Activated naive CD4-positive, alpha-beta T cell treated with anti-CD3 and anti-CD28 coated beads, Interleukin-2, amount 10 ng/mL, durations not matched to agents 7 days and 5 days (primary cell): ENCODE measurements around the gene HSD17B12.

Source experiments
- CTCF ChIA-PET: fragments of 350-600 bp; sonication (Branson Sonifier 250); formaldehyde crosslinking; loops from one replicate; lab custom pipeline; 2021; ENCODE audit warnings: antibody characterized with exemption; lab: Charles Lee
- DNase-seq: peaks from one replicate; pipeline ENCODE4 v3.0.0-alpha.2; 2020
- H3K27ac Mint-ChIP-seq: one replicate; pipeline ENCODE4 v1.8.0; 2021; ENCODE audit warnings: mild to moderate bottlenecking, moderate library complexity, mixed read lengths
- H3K27me3 Mint-ChIP-seq: one replicate; pipeline ENCODE4 v1.8.0; 2021; ENCODE audit warnings: mild to moderate bottlenecking, mixed read lengths
- H3K36me3 Mint-ChIP-seq: one replicate; pipeline ENCODE4 v1.8.0; 2021; ENCODE audit warnings: mixed read lengths
- H3K4me1 Mint-ChIP-seq: one replicate; pipeline ENCODE4 v1.8.0; 2021; ENCODE audit warnings: mixed read lengths
- H3K4me3 Mint-ChIP-seq: one replicate; pipeline ENCODE4 v1.8.0; 2021; ENCODE audit warnings: mild to moderate bottlenecking, moderate library complexity, mixed read lengths
- H3K9me3 Mint-ChIP-seq: one replicate; pipeline ENCODE4 v1.8.0; 2021; ENCODE audit warnings: mixed read lengths

Gene HSD17B12

DNA sequence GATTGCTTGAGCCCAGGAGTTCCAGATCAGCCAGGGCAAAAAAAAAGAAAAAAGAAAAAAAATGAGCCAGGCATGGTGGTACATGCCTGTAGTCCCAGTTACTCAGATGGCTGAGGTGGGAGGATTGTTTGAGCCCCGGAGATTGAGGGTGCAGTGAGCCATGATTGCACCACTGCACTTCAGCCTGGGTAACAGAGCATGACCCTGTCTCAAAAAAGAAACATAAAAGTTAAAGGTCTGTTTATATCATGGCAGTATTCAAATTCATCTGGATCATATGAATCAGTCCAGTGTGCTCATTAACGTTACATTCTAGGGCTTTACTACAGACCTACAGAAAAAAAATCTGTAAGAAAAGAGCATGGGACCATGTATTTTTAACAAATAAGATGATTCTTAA, 13.9 kb downstream of the HSD17B12 start:
- no peaks in the 10 kb centered on the region for H3K9me3 Mint-ChIP-seq
- no peaks in the 10 kb centered on the region for H3K27me3 Mint-ChIP-seq
- peaks cover 4% of the 10 kb centered on the region for H3K4me1 Mint-ChIP-seq
- H3K36me3 Mint-ChIP-seq, result peaks cover 13% of the 10 kb centered on the region
- DNase-seq, result no peak
- H3K27ac Mint-ChIP-seq, result no peak overlapping the region
- H3K4me3 Mint-ChIP-seq, result no peak overlapping the region
- CTCF ChIA-PET, result no interaction called here

DNA sequence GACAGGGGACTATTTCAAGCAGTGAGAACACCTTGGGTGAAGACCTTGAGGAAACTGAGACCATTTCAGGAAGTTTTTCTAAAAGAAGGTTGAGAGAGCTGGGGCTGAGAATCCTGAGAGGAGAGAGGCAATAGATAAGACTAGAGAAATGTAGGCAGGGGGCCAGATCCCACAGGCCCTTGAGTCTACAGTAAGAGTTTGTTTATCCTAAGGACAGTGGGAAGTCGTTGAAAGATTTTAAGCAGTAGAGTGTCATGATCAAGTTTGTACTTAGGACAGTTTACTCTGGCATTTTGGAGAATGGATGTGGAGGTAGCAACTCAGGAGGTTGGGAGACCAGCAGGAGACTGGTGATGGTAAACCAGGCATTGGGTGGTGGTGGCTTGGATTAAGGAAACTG, 17.1 kb downstream of the HSD17B12 start:
- peaks cover 10% of the 10 kb centered on the region for H3K36me3 Mint-ChIP-seq
- peaks cover 3% of the 10 kb centered on the region for H3K9me3 Mint-ChIP-seq
- DNase-seq, result no peak
- H3K27ac Mint-ChIP-seq, result no peak overlapping the region
- no peaks in the 10 kb centered on the region for H3K4me1 Mint-ChIP-seq
- H3K4me3 Mint-ChIP-seq, result no peak overlapping the region
- no peaks in the 10 kb centered on the region for H3K27me3 Mint-ChIP-seq
- CTCF ChIA-PET, result no interaction called here

DNA sequence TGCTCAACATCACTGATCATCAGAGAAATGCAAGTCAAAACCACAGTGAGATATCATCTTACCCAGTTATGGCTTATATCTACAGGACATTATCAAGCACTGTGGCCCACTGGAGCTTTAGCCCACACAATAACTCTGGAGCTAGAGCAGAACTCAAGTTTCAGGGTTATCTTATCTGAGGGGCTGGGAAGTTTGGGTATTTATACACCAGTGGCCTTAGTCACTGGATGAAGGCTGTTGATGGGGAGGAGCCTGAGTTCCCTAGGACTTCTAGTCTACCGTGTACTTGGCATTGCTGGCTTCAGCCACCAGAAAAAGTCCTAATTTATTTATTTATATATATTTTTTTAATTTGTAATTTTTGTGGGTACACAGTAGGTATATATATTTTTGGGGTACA, 19.3 kb downstream of the HSD17B12 start:
- Mint-ChIP-seq H3K4me1 (no peaks in the 10 kb centered on the region), H3K27ac (no peak overlapping the region), H3K27me3 (no peaks in the 10 kb centered on the region), H3K9me3 (peaks cover 6% of the 10 kb centered on the region), H3K36me3 (peaks cover 15% of the 10 kb centered on the region), H3K4me3 (no peak overlapping the region)
- CTCF ChIA-PET, result interaction anchor here (1.0 to 1.5 kb wide), 2 partner anchors 9 to 14 kb away, joined by 3 read pairs; no protein-coding TSS in a partner anchor
- DNase-seq, result no peak

DNA sequence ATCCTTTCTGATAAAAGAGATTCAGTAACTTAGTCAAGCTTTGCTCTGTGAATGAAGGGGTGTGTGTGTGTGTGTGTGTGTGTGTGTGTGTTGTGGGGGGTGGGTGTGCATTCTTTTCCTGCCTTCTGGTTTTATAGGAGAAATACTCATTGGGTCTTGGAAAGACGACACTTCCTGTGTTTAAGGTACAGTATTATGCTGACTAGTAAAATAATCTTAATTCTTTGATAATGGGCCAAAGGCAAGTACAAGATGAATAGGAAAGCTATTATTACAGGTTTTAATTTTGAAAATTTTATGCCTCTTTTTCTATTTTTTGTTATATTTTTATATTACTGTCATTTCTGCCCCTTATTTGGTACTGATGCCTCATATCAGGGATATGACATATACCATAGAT, 26.1 kb downstream of the HSD17B12 start:
- CTCF ChIA-PET, result no interaction called here
- DNase-seq, result no peak
- no peak overlapping the region for H3K27ac Mint-ChIP-seq
- no peaks in the 10 kb centered on the region for H3K4me1 Mint-ChIP-seq
- no peaks in the 10 kb centered on the region for H3K27me3 Mint-ChIP-seq
- H3K4me3 Mint-ChIP-seq, result no peak overlapping the region
- peaks cover 3% of the 10 kb centered on the region for H3K9me3 Mint-ChIP-seq
- H3K36me3 Mint-ChIP-seq, result peaks cover 11% of the 10 kb centered on the region

DNA sequence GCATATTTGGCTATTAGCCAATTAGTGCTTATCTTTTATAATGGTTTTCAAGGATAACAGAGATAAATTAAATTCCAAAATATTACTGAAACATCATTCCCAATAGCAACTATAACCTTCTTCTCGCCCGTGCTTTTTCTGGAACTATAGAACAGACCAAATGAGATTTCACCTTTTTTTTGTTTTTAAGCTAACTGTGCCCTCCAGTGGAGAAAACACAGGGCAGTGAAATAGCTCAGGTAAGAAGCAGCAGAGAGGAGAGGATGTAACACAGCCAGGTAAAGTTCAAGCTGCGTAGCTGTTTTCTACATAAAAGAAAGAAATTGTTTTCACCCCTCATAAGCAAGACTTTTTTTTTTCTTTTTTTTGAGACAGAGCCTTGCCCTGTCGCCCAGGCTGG, 28.2 kb downstream of the HSD17B12 start:
- Mint-ChIP-seq H3K4me3 (no peak overlapping the region), H3K4me1 (peaks cover 2% of the 10 kb centered on the region), H3K9me3 (peaks cover 2% of the 10 kb centered on the region), H3K36me3 (peaks cover 14% of the 10 kb centered on the region), H3K27ac (no peak overlapping the region), H3K27me3 (no peaks in the 10 kb centered on the region)
- CTCF ChIA-PET, result interaction anchor here (1.1 to 1.4 kb wide), 2 partner anchors 9 to 136 kb away, joined by 3 to 4 read pairs; no protein-coding TSS in a partner anchor
- DNase-seq, result no peak

DNA sequence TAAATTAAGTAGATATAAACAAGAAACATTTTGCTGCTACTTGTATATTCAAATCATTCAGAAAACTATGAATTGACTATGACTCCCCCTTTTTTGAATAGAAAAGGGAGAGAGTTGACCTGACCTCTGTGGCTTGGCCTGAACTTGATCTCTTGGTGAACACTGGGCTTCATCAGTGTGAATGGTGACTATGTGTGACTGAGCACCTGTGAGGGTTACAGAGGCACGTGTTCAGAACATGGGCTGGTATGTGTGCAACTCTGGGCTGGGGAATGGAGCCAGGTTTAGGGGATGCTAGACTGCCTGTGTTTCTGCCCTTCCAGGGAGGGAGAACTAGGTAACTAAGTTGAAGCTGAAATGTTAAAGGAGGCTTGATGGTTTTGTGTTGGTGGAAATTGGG, 29.2 kb downstream of the HSD17B12 start:
- CTCF ChIA-PET, result no interaction called here
- H3K4me1 Mint-ChIP-seq, result peaks cover 2% of the 10 kb centered on the region
- H3K9me3 Mint-ChIP-seq, result peaks cover 2% of the 10 kb centered on the region
- no peak overlapping the region for H3K27ac Mint-ChIP-seq
- no peak overlapping the region for H3K4me3 Mint-ChIP-seq
- no peaks in the 10 kb centered on the region for H3K27me3 Mint-ChIP-seq
- no peak for DNase-seq
- H3K36me3 Mint-ChIP-seq, result peaks cover 11% of the 10 kb centered on the region

DNA sequence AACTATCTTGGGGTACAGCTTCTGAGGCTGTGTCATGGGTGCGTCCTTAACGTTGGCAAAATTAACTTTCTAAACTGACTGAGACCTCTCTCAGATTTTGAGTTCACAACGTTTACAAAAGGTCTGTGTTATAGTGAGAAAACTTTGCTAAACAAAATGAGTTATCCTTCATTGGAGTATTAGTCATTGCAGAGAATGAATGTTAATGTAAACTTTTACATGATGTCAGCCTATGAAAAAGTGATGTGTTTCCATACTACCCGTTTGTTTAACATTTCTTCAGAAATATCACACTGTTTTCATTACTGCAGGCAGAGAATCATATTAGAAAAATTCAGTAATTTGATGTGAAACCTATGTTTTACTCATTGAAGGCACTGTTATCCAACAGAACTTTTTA, 32.1 kb downstream of the HSD17B12 start:
- peaks cover 2% of the 10 kb centered on the region for H3K4me1 Mint-ChIP-seq
- no peak overlapping the region for H3K27ac Mint-ChIP-seq
- no peak for DNase-seq
- no peak overlapping the region for H3K4me3 Mint-ChIP-seq
- CTCF ChIA-PET, result no interaction called here
- H3K27me3 Mint-ChIP-seq, result no peaks in the 10 kb centered on the region
- peaks cover 2% of the 10 kb centered on the region for H3K9me3 Mint-ChIP-seq
- H3K36me3 Mint-ChIP-seq, result peaks cover 13% of the 10 kb centered on the region

DNA sequence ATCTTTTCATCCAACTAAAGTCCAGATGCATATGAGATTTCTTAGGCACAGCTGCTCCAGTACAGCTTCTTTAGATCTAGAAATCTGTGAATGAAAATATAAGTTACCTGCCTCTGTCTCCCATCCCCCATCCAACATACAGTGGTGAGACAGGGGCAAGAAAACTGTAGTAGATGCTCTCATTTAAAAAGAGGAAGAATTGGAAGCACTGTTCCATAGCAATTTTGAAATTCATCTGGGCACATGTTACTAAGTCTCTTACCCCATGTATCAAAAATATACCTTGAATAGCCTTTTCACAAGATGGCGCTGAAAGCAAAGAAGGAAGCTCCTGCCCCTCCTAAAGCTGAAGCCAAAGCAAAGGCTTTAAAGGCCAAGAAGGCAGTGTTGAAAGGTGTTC, 37.8 kb downstream of the HSD17B12 start:
- Mint-ChIP-seq H3K36me3 (peaks cover 27% of the 10 kb centered on the region), H3K9me3 (peaks cover 11% of the 10 kb centered on the region), H3K4me3 (no peak overlapping the region), H3K4me1 (peaks cover 2% of the 10 kb centered on the region), H3K27ac (no peak overlapping the region), H3K27me3 (no peaks in the 10 kb centered on the region)
- no peak for DNase-seq
- CTCF ChIA-PET, result interaction anchor here (1.0 kb wide), 1 partner anchor 227 kb away, joined by 3 read pairs; no protein-coding TSS in a partner anchor

DNA sequence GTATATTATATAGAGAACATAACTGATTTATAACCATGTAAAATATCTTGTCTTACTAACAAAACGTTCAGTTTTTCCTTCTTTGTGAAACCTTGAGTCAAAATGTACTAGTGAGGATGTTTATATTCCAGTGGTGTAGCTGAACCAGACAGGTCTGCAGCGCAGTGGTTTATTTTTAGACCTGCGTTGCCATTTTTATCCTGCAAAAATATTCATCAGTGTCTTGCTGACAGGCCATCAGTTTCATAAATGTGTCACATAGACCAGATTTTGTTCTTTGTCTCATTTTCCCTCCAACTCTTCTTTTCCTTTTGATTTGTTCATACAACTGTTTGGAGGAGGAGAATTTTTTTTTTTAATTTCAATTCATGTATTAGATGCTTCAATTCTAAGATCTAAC, 43.1 kb downstream of the HSD17B12 start:
- H3K4me3 Mint-ChIP-seq, result no peak overlapping the region
- no peaks in the 10 kb centered on the region for H3K27me3 Mint-ChIP-seq
- H3K9me3 Mint-ChIP-seq, result peaks cover 4% of the 10 kb centered on the region
- H3K36me3 Mint-ChIP-seq, result peaks cover 21% of the 10 kb centered on the region
- H3K27ac Mint-ChIP-seq, result no peak overlapping the region
- CTCF ChIA-PET, result no interaction called here
- no peak for DNase-seq
- no peaks in the 10 kb centered on the region for H3K4me1 Mint-ChIP-seq

DNA sequence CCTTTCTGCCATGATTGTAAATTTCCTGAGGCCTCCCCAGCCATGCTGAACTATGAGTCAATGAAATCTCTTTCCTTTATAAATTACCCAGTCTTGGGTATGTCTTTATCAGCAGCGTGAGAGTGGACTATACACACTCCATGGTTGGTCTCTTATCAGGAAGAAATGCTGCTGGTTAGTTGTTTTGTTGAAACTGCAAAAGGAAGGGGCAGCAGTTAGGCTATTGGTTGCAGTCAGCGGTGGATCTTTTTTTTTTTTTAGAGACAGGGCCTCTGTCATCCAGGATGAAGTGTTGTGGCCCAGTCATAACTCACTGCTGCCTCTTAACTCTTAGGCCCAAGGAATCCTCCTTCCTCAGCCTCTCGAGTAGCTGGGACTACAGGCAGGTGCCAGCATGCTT, 51.7 kb downstream of the HSD17B12 start:
- CTCF ChIA-PET, result no interaction called here
- H3K27ac Mint-ChIP-seq, result no peak overlapping the region

DNA sequence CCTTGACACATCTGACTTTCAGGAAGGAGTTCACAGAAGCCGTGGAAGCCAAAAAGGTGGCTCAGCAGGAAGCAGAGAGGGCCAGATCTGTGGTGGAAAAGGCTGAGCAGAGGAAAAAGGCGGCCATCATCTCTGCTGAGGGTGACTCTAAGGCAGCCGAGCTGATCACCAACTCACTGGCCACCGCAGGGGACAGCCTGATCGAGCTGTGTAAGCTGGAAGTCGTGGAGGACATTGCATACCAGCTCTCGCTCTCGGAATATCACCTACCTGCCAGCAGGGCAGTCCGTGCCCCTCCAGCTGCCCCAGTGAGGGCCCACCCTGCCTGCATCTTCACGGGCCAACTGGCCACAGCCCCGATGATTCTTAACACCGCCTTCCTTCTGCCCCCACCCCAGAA, 53.7 kb downstream of the HSD17B12 start:
- H3K36me3 Mint-ChIP-seq, result peaks cover 21% of the 10 kb centered on the region
- no peaks in the 10 kb centered on the region for H3K27me3 Mint-ChIP-seq
- no peak for DNase-seq
- CTCF ChIA-PET, result no interaction called here
- H3K9me3 Mint-ChIP-seq, result peaks cover 4% of the 10 kb centered on the region
- H3K27ac Mint-ChIP-seq, result no peak overlapping the region
- H3K4me3 Mint-ChIP-seq, result no peak overlapping the region
- no peaks in the 10 kb centered on the region for H3K4me1 Mint-ChIP-seq

More for the DNA sequence above, 51.7 kb downstream of the HSD17B12 start:
- Mint-ChIP-seq H3K4me1 (no peaks in the 10 kb centered on the region), H3K27me3 (no peaks in the 10 kb centered on the region), H3K9me3 (peaks cover 4% of the 10 kb centered on the region), H3K4me3 (no peak overlapping the region), H3K36me3 (peaks cover 20% of the 10 kb centered on the region)
- no peak for DNase-seq

DNA sequence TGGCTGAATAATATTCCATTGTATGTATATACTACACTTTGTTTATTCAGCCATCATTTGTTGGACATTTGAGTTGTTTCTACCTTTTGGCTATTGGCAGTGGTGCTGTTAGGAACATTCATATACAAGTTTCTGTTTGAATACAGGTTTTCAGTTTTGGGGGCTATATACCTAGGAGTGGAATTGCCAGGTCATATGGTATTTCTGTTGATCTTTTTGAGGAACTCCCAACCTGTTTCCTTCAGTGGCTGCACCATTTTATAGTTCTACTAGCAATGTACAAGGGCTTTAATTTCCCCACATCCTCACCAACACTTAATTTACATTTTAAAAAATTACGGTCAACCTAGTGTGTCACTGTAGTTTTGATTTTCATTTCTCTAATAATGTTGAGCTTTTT, 54.6 kb downstream of the HSD17B12 start:
- H3K27ac Mint-ChIP-seq, result no peak overlapping the region
- no peaks in the 10 kb centered on the region for H3K27me3 Mint-ChIP-seq
- peaks cover 26% of the 10 kb centered on the region for H3K36me3 Mint-ChIP-seq
- no peak for DNase-seq
- peaks cover 4% of the 10 kb centered on the region for H3K9me3 Mint-ChIP-seq
- H3K4me3 Mint-ChIP-seq, result no peak overlapping the region
- no peaks in the 10 kb centered on the region for H3K4me1 Mint-ChIP-seq
- CTCF ChIA-PET, result no interaction called here

DNA sequence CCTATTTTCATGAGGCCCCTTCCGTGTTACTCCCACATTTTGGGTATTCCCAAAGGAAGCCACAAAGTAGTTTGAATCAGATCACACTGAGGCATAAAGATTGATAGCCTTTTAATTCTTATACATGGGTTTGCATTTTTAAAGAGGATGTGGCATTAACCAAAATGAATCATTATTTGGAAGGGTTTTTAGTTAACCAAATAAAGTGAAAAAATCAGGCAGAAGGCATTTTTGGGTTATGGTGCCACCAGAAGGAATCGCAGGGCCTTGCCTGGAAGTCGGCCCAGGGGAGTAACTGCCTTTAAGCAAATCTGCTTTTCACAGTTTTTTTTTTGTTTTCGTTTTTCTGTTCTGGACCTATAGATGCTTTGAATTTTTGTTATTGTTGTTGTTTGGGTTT, 55.4 kb downstream of the HSD17B12 start:
- Mint-ChIP-seq H3K36me3 (peaks cover 30% of the 10 kb centered on the region), H3K27me3 (no peaks in the 10 kb centered on the region), H3K4me3 (no peak overlapping the region), H3K9me3 (peaks cover 4% of the 10 kb centered on the region), H3K27ac (no peak overlapping the region), H3K4me1 (no peaks in the 10 kb centered on the region)
- CTCF ChIA-PET, result no interaction called here
- no peak for DNase-seq

DNA sequence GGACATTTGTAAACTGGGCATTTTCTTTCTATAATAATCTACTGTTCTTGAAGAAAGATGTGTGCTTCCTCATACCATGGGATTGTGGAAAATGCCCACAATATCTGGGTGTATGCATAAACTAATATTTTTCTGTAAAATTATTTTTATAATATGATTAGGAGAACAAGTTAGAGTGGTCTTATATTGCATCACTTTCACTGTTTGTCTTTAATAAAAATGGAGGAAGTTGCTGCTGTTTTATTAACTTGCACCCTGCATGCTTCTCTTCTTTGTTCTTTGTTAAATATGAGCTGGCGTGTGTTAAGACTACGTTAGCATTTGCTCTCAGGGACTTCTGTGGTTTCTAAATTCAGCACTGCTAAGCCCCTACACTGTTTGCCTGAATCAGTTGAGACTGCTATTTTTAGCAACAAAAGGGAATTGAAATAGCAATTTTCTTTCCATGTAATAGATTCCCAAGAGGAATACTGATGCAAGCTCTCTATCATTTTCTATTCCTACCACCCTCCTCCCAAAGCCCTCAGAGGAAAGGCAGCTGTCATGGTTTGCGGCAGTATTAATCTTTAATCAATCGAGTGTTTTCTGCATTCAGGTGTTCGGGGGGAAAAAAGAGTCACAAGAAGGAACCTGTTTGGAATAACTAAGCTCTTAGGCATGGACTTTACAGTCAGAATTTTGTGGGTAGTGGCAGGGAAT, 56.1 kb downstream of the HSD17B12 start:
- no peaks in the 10 kb centered on the region for H3K4me1 Mint-ChIP-seq
- CTCF ChIA-PET, result no interaction called here
- H3K36me3 Mint-ChIP-seq, result peaks cover 30% of the 10 kb centered on the region
- H3K27ac Mint-ChIP-seq, result no peak overlapping the region
- peaks cover 4% of the 10 kb centered on the region for H3K9me3 Mint-ChIP-seq
- H3K4me3 Mint-ChIP-seq, result no peak overlapping the region
- DNase-seq, result no peak
- H3K27me3 Mint-ChIP-seq, result no peaks in the 10 kb centered on the region

DNA sequence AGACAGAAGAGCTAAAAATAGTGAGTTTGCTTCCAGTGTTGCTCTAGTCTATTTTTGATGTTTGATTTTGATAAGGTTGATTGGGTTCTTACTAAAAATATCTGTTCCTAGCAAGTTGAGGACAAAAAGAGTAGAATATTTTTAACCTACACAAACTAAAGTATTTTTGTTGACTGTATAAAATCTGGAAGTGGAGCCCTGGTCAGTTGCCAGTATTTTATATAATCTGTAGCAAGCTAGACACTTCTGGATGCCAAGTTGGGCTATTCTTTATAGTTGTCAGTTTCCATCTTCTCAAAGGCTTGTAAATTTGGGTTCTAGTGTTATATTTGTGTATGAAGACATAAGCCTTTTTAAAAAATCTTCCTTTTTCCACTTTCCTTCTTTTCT, 56.7 kb downstream of the HSD17B12 start:
- Mint-ChIP-seq H3K9me3 (peaks cover 4% of the 10 kb centered on the region), H3K36me3 (peaks cover 27% of the 10 kb centered on the region), H3K4me3 (no peak overlapping the region), H3K27me3 (no peaks in the 10 kb centered on the region), H3K4me1 (no peaks in the 10 kb centered on the region), H3K27ac (no peak overlapping the region)
- DNase-seq, result no peak
- CTCF ChIA-PET, result no interaction called here
